MCF 10A (cell line): ENCODE results near the gene PHAF1. TPM values are rescaled to one million over a fixed set of nuclear protein-coding genes. Genes with fewer than 3 reads are reported as not detected.
A peak's percentile ranks its signal among the peaks of the same experiment; 100 is the strongest.

Experiments
- BruUV-seq: library from RNA; stranded (reverse); fragments of 400-500 nt; replicated peaks from 2 replicates; lab custom pipeline; 2021; lab: Mats Ljungman, UMichigan
- CTCF ChIA-PET: fragments of 300-600 bp; sonication (Branson Sonifier 250); formaldehyde crosslinking; extraction: SDS; loops from one replicate; lab custom pipeline; 2021; ENCODE audit warnings: antibody characterized with exemption, inconsistent platforms; lab: Yijun Ruan, JAX
- POLR2A ChIA-PET: fragments of 300-600, 350-650 bp; sonication (Branson Sonifier 250); formaldehyde crosslinking; extraction: SDS; loops from one replicate; lab custom pipeline; 2020; ENCODE audit warnings: antibody characterized with exemption, inconsistent platforms; lab: Yijun Ruan, JAX
- DNase-seq: peaks from one replicate; pipeline ENCODE4 v3.0.0-alpha.2; 2018; ENCODE audit not compliant: unreplicated experiment
- H3K27ac Mint-ChIP-seq: one replicate; pipeline ENCODE4 v1.8.0; 2022; ENCODE audit warnings: mild to moderate bottlenecking, low read depth, mixed read lengths; ENCODE audit not compliant: unreplicated experiment
- H3K27me3 Mint-ChIP-seq: one replicate; pipeline ENCODE4 v1.8.0; 2022; ENCODE audit warnings: mixed read lengths; ENCODE audit not compliant: insufficient read depth, unreplicated experiment
- H3K36me3 Mint-ChIP-seq: one replicate; pipeline ENCODE4 v1.8.0; 2022; ENCODE audit warnings: mild to moderate bottlenecking, moderate library complexity, mixed read lengths; ENCODE audit not compliant: insufficient read depth, unreplicated experiment
- H3K4me1 Mint-ChIP-seq: one replicate; pipeline ENCODE4 v1.8.0; 2022; ENCODE audit warnings: mixed read lengths; ENCODE audit not compliant: insufficient read depth, unreplicated experiment
- H3K4me3 Mint-ChIP-seq: one replicate; pipeline ENCODE4 v1.8.0; 2022; ENCODE audit warnings: mild to moderate bottlenecking, moderate library complexity, mixed read lengths; ENCODE audit not compliant: unreplicated experiment
- H3K9me3 Mint-ChIP-seq: one replicate; pipeline ENCODE4 v1.8.0; 2022; ENCODE audit warnings: mixed read lengths; ENCODE audit not compliant: unreplicated experiment
- CTCF ChIP-seq: fragments of 200-600 bp; IDR thresholded peaks from one replicate; pipeline ENCODE4 v1.8.0; 2022; ENCODE audit warnings: antibody characterized with exemption, mild to moderate bottlenecking; ENCODE audit not compliant: unreplicated experiment
- intact Hi-C: fragments of 100-400 bp; cut with micrococcal nuclease; formaldehyde crosslinking; loops from 2 replicates; pipeline ENCODE4 v1.14.1; 2022
- total RNA-seq: library from RNA; stranded (reverse); gene quantifications from 2 replicates; pipeline ENCODE4 v1.2.3, GENCODE V29; 2022

The PHAF1 gene
- total RNA-seq, 1 experiment from 2014 or later, result 14.5 TPM

GRCh38 chr16:67150833-67151396 is 41.2 kb downstream of the PHAF1 start, which contains the start of gene B3GNT9:
TSS of gene B3GNT9 (minus strand) at chr16:67150998. CDS start at chr16:67150485, 513 bp downstream.
- Mint-ChIP-seq H3K36me3 (peaks cover 35% of the 10 kb centered on the region), H3K27me3 (no peaks in the 10 kb centered on the region), H3K4me1 (peaks cover 12% of the 10 kb centered on the region), H3K9me3 (no peaks in the 10 kb centered on the region), H3K4me3 (peak within 1 kb of the TSS; percentile 46), H3K27ac (no peak within 1 kb of the TSS)
- no TSS peak for BruUV-seq
- ChIA-PET POLR2A (interaction anchor here (0.6 kb wide), 1 partner anchor 41 kb away, joined by 4 read pairs; the partner anchor contains the start of gene PHAF1), CTCF (interaction anchor here (0.7 to 0.8 kb wide), 2 partner anchors 168 to 173 kb away, joined by 3 read pairs; no protein-coding TSS in a partner anchor)
- DNase-seq, result no peak
- no peak for TF ChIP-seq CTCF
- intact Hi-C loops, result no loop called here

GRCh38 chr16:67151431-67152097 is 41.8 kb downstream of the PHAF1 start:
- ChIA-PET CTCF (interaction anchor here (0.7 to 0.9 kb wide), 4 partner anchors 26 to 173 kb away, joined by 3 to 4 read pairs (median 3); no protein-coding TSS in a partner anchor), POLR2A (interaction anchor here (0.6 to 1.1 kb wide), 3 partner anchors 11 to 42 kb away, joined by 3 to 4 read pairs (median 4); partner anchors contain the start of gene PHAF1)
- Mint-ChIP-seq H3K36me3 (peaks cover 29% of the 10 kb centered on the region), H3K27ac (no peak overlapping the region), H3K4me3 (peak overlapping the region; percentile 46), H3K27me3 (no peaks in the 10 kb centered on the region), H3K9me3 (no peaks in the 10 kb centered on the region), H3K4me1 (peaks cover 12% of the 10 kb centered on the region)
- no TSS peak for BruUV-seq
- DNase-seq, result no peak
- TF ChIP-seq CTCF, result no peak
- intact Hi-C loops, result no loop called here

- H3K36me3 Mint-ChIP-seq, result peaks cover 7% of the 10 kb centered on the region
- no peak for TF ChIP-seq CTCF
- ChIA-PET CTCF (interaction anchor here (0.5 to 5.1 kb wide), 22 partner anchors 8 to 262 kb away, joined by 3 to 29 read pairs (median 4); partner anchors contain the start of genes CES4A and FHOD1), POLR2A (interaction anchor here (0.5 to 0.8 kb wide), 6 partner anchors 52 to 407 kb away, joined by 3 to 4 read pairs (median 4); partner anchors contain the start of gene CTCF)
- H3K9me3 Mint-ChIP-seq, result no peaks in the 10 kb centered on the region
- peaks cover 14% of the 10 kb centered on the region for H3K4me1 Mint-ChIP-seq
- no TSS peak for BruUV-seq
- intact Hi-C loops, result loop anchor here (1.0 kb wide), 2 partner anchors 136 to 177 kb away; no protein-coding TSS in a partner anchor
- no peak overlapping the region for H3K27ac Mint-ChIP-seq
- no peaks in the 10 kb centered on the region for H3K27me3 Mint-ChIP-seq
- no peak overlapping the region for H3K4me3 Mint-ChIP-seq
- DNase-seq, result no peak
Measured at GRCh38 chr16:67154578-67155294, 45.0 kb downstream of the PHAF1 start.
